Keratinocyte (primary cell): ENCODE measurements around the gene KIF26A. TPM values are rescaled to one million over a fixed set of nuclear protein-coding genes. Genes with fewer than 3 reads are reported as not detected.

ENCODE experiments used
- DNase-seq: peaks from one replicate; pipeline ENCODE4 v3.0.0-alpha.2; 2011; ENCODE audit warnings: low read depth, missing footprints, low spot score
- FAIRE-seq: peaks from 2 replicates; lab custom pipeline; 2011; peaks lifted over from hg19 to GRCh38; lab: Jason Lieb, UNC
- H2AFZ ChIP-seq: 2 replicates; pipeline ENCODE4 v1.6.0; 2012; ENCODE audit warnings: low read length, control low read depth, inconsistent platforms; ENCODE audit not compliant: control insufficient read depth
- H3K27ac ChIP-seq: 2 replicates; pipeline ENCODE4 v1.5.1; 2011; ENCODE audit warnings: low read length; ENCODE audit not compliant: control insufficient read depth, insufficient read depth
- H3K27me3 ChIP-seq: 3 replicates; pipeline ENCODE4 v1.6.0; 2011; ENCODE audit warnings: low read length; ENCODE audit not compliant: control insufficient read depth, insufficient read depth; ENCODE audit errors: extremely low read depth
- H3K36me3 ChIP-seq, 2 experiments: 2 replicates in 1 of 2; 3 replicates in 1 of 2; pipeline ENCODE4 v1.5.1; 2011; ENCODE audit warnings: low read length in 2 of 2, mild to moderate bottlenecking in 1 of 2; ENCODE audit not compliant: control insufficient read depth in 2 of 2, insufficient read depth in 2 of 2; ENCODE audit errors: extremely low read depth in 1 of 2
- H3K4me1 ChIP-seq: 3 replicates; pipeline ENCODE4 v1.5.1; 2011; ENCODE audit warnings: low read length; ENCODE audit not compliant: control insufficient read depth, insufficient read depth; ENCODE audit errors: extremely low read depth
- H3K4me2 ChIP-seq: 3 replicates; pipeline ENCODE4 v1.6.0; 2011; ENCODE audit warnings: low read depth, low read length; ENCODE audit not compliant: control insufficient read depth, insufficient read depth; ENCODE audit errors: extremely low read depth
- H3K4me3 ChIP-seq, 3 experiments: fragments of 200-600 bp in 1 of 3; sonication (generic) in 1 of 3; 2 replicates in 2 of 3; 3 replicates in 1 of 3; pipeline ENCODE4 v1.5.1; 2011 to 2016; ENCODE audit warnings: low read length in 3 of 3, mild to moderate bottlenecking in 3 of 3, control low read depth in 2 of 3, inconsistent platforms in 1 of 3, low read depth in 1 of 3, mixed read lengths in 1 of 3, mixed run types in 1 of 3, moderate library complexity in 1 of 3; ENCODE audit not compliant: control insufficient read depth in 2 of 3, insufficient read depth in 2 of 3; ENCODE audit errors: extremely low read depth in 1 of 3
- H3K79me2 ChIP-seq: 2 replicates; pipeline ENCODE4 v1.6.0; 2012; ENCODE audit warnings: low read length; ENCODE audit not compliant: control insufficient read depth, insufficient read depth
- H3K9ac ChIP-seq: 3 replicates; pipeline ENCODE4 v1.6.0; 2011; ENCODE audit warnings: low read length; ENCODE audit not compliant: control insufficient read depth, insufficient read depth; ENCODE audit errors: extremely low read depth
- H3K9me1 ChIP-seq: 3 replicates; pipeline ENCODE4 v1.6.0; 2011; ENCODE audit warnings: low read length; ENCODE audit not compliant: control insufficient read depth, insufficient read depth; ENCODE audit errors: extremely low read depth
- H3K9me3 ChIP-seq: 2 replicates; pipeline ENCODE4 v1.5.1; 2012; ENCODE audit warnings: low read depth, low read length; ENCODE audit not compliant: control insufficient read depth
- H4K20me1 ChIP-seq: 3 replicates; pipeline ENCODE4 v1.6.0; 2011; ENCODE audit warnings: low read length; ENCODE audit not compliant: control insufficient read depth, insufficient read depth; ENCODE audit errors: extremely low read depth
- EZH2 ChIP-seq: IDR thresholded peaks from one replicate; pipeline ENCODE4 v1.6.1; 2012; ENCODE audit warnings: inconsistent platforms, mild to moderate bottlenecking, low read length, moderate library complexity
- dilution Hi-C: fragments of 300-500 bp; cut with MboI; formaldehyde crosslinking; loops from one replicate; pipeline ENCODE4 v1.7.0; 2020; ENCODE audit warnings: low sequenced_read_pairs; ENCODE audit not compliant: extremely low pct_ligation_motif_present
- polyA plus RNA-seq, 5 experiments: library from polyadenylated mRNA; depleted of rRNA in 3 of 5; stranded (reverse) in 3 of 5; stranded (forward) in 1 of 5; unstranded in 1 of 5; fragments of >200 nt; gene quantifications; 1 replicate in 1 of 5; 2 replicates in 3 of 5; 3 replicates in 1 of 5; pipeline versions ENCODE4 v1.2.1 to v1.2.3, GENCODE V29; 2011 to 2012; ENCODE audit warnings: missing spikeins in 2 of 5, low read depth in 1 of 5, low replicate concordance in 1 of 5
- TF ChIP-seq, protein P1 (sequence below), 3 experiments: IDR thresholded peaks in 1 of 3; conservative IDR thresholded peaks in 1 of 3; optimal IDR thresholded peaks in 1 of 3; 2 replicates in 2 of 3; 3 replicates in 1 of 3; pipeline versions ENCODE3 to v1.5.1; 2011; ENCODE audit warnings: low read length in 3 of 3, mild to moderate bottlenecking in 3 of 3, moderate library complexity in 2 of 3, control low read depth in 1 of 3, inconsistent platforms in 1 of 3; ENCODE audit not compliant: insufficient read depth in 2 of 3; ENCODE audit errors: extremely low read depth in 1 of 3

KIF26A gene
- polyA plus RNA-seq, 1 donor (not counting 4 experiments of a cell fraction or from before 2014, with no cell fraction given), result 0.07 TPM

DNA sequence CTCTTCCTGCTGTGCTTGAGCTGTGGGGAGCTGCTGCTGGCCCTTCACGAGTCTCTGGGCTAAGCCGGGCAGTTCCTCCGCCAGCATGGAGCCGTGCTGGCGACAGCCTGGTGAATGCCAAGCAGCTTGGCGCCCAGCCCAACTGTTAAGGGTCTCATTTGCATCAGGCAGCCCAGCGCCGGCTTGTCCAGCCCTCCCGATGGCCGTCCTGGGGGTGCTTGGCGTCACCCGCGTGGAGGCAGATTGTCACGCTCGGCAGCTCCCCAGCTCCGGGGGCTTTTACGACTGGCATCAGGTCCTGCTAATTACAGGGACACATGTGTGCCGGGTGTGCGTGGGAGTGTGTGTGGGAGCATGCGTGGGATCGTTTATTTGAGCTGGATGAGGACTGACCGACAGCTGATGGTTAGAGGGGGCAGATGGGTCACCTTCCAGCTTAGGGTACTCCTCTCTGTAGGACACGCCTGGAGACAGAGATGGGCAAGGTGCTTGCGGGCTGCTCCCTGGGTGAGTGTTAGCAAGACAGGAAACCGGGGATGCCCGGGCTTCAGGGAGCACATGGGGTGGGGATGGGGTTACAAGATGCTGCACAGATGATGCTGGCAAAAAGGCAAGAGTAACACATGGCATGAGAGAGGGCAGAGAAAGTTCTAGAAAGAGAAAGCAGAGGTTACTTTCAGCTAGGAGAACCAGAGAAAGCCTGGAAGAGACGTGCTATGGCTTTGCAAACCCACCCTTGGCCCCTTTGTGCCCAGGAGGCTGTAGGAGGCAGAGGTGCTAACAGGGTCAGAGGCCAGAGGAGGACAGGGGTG lies 64.1 kb downstream of the KIF26A start:
- DNase-seq (no peak), FAIRE-seq (no peak)
- Histone ChIP-seq H3K79me2 (no peaks in the 10 kb centered on the region), H3K4me3 (no peak overlapping the region), H3K4me1 (no peaks in the 10 kb centered on the region), H3K27ac (no peak overlapping the region), H3K4me2 (no peak overlapping the region), H3K9ac (no peak overlapping the region), H4K20me1 (no peaks in the 10 kb centered on the region), H3K9me1 (no peaks in the 10 kb centered on the region), H3K27me3 (no peaks in the 10 kb centered on the region), H3K36me3 (no peaks in the 10 kb centered on the region), H2AFZ (no peak overlapping the region), H3K9me3 (no peaks in the 10 kb centered on the region)
- dilution Hi-C loops, result no loop called here
- TF ChIP-seq, protein P1, sequence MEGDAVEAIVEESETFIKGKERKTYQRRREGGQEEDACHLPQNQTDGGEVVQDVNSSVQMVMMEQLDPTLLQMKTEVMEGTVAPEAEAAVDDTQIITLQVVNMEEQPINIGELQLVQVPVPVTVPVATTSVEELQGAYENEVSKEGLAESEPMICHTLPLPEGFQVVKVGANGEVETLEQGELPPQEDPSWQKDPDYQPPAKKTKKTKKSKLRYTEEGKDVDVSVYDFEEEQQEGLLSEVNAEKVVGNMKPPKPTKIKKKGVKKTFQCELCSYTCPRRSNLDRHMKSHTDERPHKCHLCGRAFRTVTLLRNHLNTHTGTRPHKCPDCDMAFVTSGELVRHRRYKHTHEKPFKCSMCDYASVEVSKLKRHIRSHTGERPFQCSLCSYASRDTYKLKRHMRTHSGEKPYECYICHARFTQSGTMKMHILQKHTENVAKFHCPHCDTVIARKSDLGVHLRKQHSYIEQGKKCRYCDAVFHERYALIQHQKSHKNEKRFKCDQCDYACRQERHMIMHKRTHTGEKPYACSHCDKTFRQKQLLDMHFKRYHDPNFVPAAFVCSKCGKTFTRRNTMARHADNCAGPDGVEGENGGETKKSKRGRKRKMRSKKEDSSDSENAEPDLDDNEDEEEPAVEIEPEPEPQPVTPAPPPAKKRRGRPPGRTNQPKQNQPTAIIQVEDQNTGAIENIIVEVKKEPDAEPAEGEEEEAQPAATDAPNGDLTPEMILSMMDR (optimal IDR thresholded peaks at IDR 0.05 in 1 of 3, IDR thresholded peaks at IDR 0.05 in 1 of 3, conservative IDR thresholded peaks at IDR 0.05 in 1 of 3; ENCODE audit: extremely low read depth in 1 of 3, insufficient read depth in 2 of 3, low read length in 3 of 3), result no peak
- TF ChIP-seq EZH2, result no peak

DNA sequence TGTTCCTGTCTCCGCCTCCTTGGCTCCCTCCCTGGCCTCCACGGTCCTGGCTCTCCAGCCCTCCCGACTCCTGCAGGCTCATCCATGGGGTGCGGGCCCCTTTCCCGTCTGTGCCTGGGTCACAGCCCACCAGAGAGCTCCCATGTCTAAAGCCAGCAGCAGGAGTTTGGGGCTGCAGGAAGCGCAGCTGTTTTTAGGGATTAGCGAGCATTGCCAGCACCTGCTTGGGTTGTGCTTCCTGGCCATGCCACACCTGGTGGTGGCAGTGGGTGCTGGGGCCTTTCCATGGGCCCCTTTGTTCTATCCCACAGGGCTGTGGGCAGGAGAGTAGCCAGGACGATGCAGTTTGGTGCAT lies 64.7 kb downstream of the KIF26A start:
- Histone ChIP-seq H3K9ac (no peak overlapping the region), H3K79me2 (no peaks in the 10 kb centered on the region), H3K36me3 (no peaks in the 10 kb centered on the region), H3K4me3 (no peak overlapping the region), H3K9me3 (no peaks in the 10 kb centered on the region), H3K4me2 (no peak overlapping the region), H3K9me1 (no peaks in the 10 kb centered on the region), H3K4me1 (no peaks in the 10 kb centered on the region), H4K20me1 (no peaks in the 10 kb centered on the region), H2AFZ (no peak overlapping the region), H3K27ac (no peak overlapping the region), H3K27me3 (no peaks in the 10 kb centered on the region)
- FAIRE-seq (no peak), DNase-seq (no peak)
- dilution Hi-C loops, result no loop called here
- no peak for TF ChIP-seq EZH2
- TF ChIP-seq, protein P1 (optimal IDR thresholded peaks at IDR 0.05 in 1 of 3, IDR thresholded peaks at IDR 0.05 in 1 of 3, conservative IDR thresholded peaks at IDR 0.05 in 1 of 3; ENCODE audit: extremely low read depth in 1 of 3, insufficient read depth in 2 of 3, low read length in 3 of 3), result no peak
